Measurements from ENCODE around the gene JAKMIP3.

- TF ChIP-seq CTCF (conservative IDR thresholded peaks at IDR 0.05) = no peak
- TF ChIP-seq EZH2 (IDR thresholded peaks at IDR 0.05; ENCODE audit: low read depth) = no peak
Measured at GRCh38 chr10:132099389-132100090, 33.8 kb downstream of the JAKMIP3 start.
